ENCODE results near the gene CEP70.

CEP70 gene

GRCh38 chr3:138463724-138464490, 130.2 kb downstream of the CEP70 start:
- ChIA-PET CTCF (interaction anchor here (0.7 to 1.4 kb wide), 4 partner anchors 11 to 458 kb away, joined by 3 to 7 read pairs (median 4); no protein-coding TSS in a partner anchor), POLR2A (no interaction called here)
- TF ChIP-seq, protein P1, sequence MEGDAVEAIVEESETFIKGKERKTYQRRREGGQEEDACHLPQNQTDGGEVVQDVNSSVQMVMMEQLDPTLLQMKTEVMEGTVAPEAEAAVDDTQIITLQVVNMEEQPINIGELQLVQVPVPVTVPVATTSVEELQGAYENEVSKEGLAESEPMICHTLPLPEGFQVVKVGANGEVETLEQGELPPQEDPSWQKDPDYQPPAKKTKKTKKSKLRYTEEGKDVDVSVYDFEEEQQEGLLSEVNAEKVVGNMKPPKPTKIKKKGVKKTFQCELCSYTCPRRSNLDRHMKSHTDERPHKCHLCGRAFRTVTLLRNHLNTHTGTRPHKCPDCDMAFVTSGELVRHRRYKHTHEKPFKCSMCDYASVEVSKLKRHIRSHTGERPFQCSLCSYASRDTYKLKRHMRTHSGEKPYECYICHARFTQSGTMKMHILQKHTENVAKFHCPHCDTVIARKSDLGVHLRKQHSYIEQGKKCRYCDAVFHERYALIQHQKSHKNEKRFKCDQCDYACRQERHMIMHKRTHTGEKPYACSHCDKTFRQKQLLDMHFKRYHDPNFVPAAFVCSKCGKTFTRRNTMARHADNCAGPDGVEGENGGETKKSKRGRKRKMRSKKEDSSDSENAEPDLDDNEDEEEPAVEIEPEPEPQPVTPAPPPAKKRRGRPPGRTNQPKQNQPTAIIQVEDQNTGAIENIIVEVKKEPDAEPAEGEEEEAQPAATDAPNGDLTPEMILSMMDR (IDR thresholded peaks at IDR 0.05; ENCODE audit: insufficient read depth, low read length, missing control alignments) = no peak
- no peak overlapping the region for H3K4me3 ChIP-seq (ENCODE audit: low read depth, low read length)
- DNase-seq (ENCODE audit: low read depth, low spot score) = no peak

DNA sequence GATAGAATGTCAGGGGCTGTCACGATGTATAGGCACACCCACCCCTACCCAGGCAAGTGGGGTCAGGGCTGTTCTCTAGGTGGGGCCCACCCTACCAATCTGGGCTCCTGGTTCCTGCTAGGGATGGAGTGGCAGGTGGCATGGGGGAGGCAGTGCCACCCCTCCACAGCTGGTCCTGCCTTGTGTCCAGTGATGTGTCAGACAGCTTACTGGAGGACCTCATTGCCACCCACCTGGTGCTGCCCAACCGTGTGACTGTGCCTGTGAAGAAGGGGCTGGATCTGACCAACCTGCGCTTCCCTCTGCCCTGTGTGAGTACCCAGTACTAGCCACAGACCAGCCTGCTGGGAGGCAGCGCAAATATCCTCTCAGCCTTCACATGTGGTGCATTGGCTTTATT, 132.2 kb downstream of the CEP70 start:
- POLR2A ChIA-PET = no interaction called here

DNA sequence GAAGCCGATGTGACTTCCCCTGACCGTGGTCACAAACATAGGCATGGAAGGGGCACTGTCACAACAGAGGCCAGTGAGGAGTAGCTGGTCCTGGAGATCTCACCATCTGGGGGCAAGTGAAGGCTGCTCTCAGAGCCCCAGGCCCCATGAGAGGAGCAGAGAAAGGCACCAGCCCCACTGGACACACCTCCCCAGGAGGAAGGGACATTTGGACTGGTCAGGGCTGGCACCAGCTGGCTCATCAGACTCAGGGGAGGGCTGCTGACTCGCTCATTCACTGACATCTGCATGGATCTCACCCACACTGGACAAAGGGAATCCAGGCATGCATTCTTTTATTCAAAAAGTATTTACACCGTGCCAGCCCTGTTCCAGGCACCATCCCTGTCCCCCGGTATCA, 132.8 kb downstream of the CEP70 start:
- TF ChIP-seq, protein P1 (IDR thresholded peaks at IDR 0.05; ENCODE audit: insufficient read depth, low read length, missing control alignments) = no peak
- no peak overlapping the region for H3K4me3 ChIP-seq (ENCODE audit: low read depth, low read length)
- CTCF ChIA-PET = interaction anchor here (1.6 to 2.3 kb wide), 2 partner anchors 18 to 462 kb away, joined by 5 to 6 read pairs; no protein-coding TSS in a partner anchor
- DNase-seq (ENCODE audit: low read depth, low spot score) = no peak
- POLR2A ChIA-PET = no interaction called here

More for the DNA sequence above, 132.2 kb downstream of the CEP70 start:
- CTCF ChIA-PET = interaction anchor here (1.2 to 1.6 kb wide), 2 partner anchors 461 to 462 kb away, joined by 4 to 5 read pairs; no protein-coding TSS in a partner anchor
- TF ChIP-seq, protein P1 (IDR thresholded peaks at IDR 0.05; ENCODE audit: insufficient read depth, low read length, missing control alignments) = no peak
- H3K4me3 ChIP-seq (ENCODE audit: low read depth, low read length) = no peak overlapping the region
- no peak for DNase-seq (ENCODE audit: low read depth, low spot score)

GRCh38 chr3:138460536-138461205, 133.4 kb downstream of the CEP70 start:
- CTCF ChIA-PET = interaction anchor here (1.4 to 2.3 kb wide), 3 partner anchors 19 to 462 kb away, joined by 3 to 6 read pairs (median 5); no protein-coding TSS in a partner anchor
- no peak overlapping the region for H3K4me3 ChIP-seq (ENCODE audit: low read depth, low read length)
- TF ChIP-seq, protein P1 (IDR thresholded peaks at IDR 0.05; ENCODE audit: insufficient read depth, low read length, missing control alignments) = no peak
- no peak for DNase-seq (ENCODE audit: low read depth, low spot score)
- POLR2A ChIA-PET = no interaction called here

- no peak for DNase-seq (ENCODE audit: low read depth, low spot score)
- POLR2A ChIA-PET = no interaction called here
- TF ChIP-seq, protein P1 (IDR thresholded peaks at IDR 0.05; ENCODE audit: insufficient read depth, low read length, missing control alignments) = no peak
- H3K4me3 ChIP-seq (ENCODE audit: low read depth, low read length) = no peak overlapping the region
- CTCF ChIA-PET = interaction anchor here (1.3 to 2.3 kb wide), 3 partner anchors 9 to 34 kb away, joined by 3 to 6 read pairs (median 3); no protein-coding TSS in a partner anchor
Measured at GRCh38 chr3:138459619-138460535, 134.2 kb downstream of the CEP70 start.
